GM12878 (cell line): Measurements from ENCODE around the gene PIGL. TPM values are rescaled to one million over a fixed set of nuclear protein-coding genes. Genes with fewer than 3 reads are reported as not detected.

Experiments
- BCL11A ChIP-seq: IDR thresholded peaks from 2 replicates; pipeline ENCODE4 v1.6.1; 2011; ENCODE audit warnings: low read depth, low read length
- CREB1 ChIP-seq: IDR thresholded peaks from 2 replicates; pipeline ENCODE4 v1.6.1; 2012; ENCODE audit warnings: low read depth, mild to moderate bottlenecking, inconsistent platforms
- FOXM1 ChIP-seq: IDR thresholded peaks from 2 replicates; pipeline ENCODE4 v1.6.1; 2012; ENCODE audit warnings: low read depth, mild to moderate bottlenecking, inconsistent platforms, low read length, moderate library complexity
- IKZF2 ChIP-seq, 2 experiments: fragments of 450-650 bp; IDR thresholded peaks; 2 replicates each; pipeline ENCODE4 v1.6.1; 2017; ENCODE audit warnings: mild to moderate bottlenecking in 2 of 2, moderate library complexity in 2 of 2
- JUNB ChIP-seq: IDR thresholded peaks from 2 replicates; pipeline ENCODE4 v1.6.1; 2016; ENCODE audit warnings: antibody characterized with exemption, mild to moderate bottlenecking
- LARP7 ChIP-seq: fragments of 450-650 bp; IDR thresholded peaks from 2 replicates; pipeline ENCODE4 v1.6.1; 2017; ENCODE audit warnings: mild to moderate bottlenecking
- NFYA ChIP-seq: IDR thresholded peaks from 2 replicates; pipeline ENCODE4 v1.6.1; 2011; ENCODE audit warnings: low read depth, mild to moderate bottlenecking, low read length, improper control_type of control experiment, borderline replicate concordance
- NRF1 ChIP-seq: conservative IDR thresholded peaks from 2 replicates; pipeline ENCODE4 v1.6.1; 2011; ENCODE audit warnings: mild to moderate bottlenecking, low read depth, low read length, improper control_type of control experiment
- POLR2AphosphoS5 ChIP-seq: IDR thresholded peaks from 2 replicates; pipeline ENCODE4 v1.6.1; 2011; ENCODE audit warnings: mild to moderate bottlenecking, low read length, inconsistent platforms
- RELA ChIP-seq: fragments of 450-650 bp; IDR thresholded peaks from 2 replicates; pipeline ENCODE4 v1.8.0; 2014; ENCODE audit warnings: borderline replicate concordance; ENCODE audit not compliant: partially characterized antibody
- TCF3 ChIP-seq: IDR thresholded peaks from 2 replicates; pipeline ENCODE4 v1.6.1; 2012; ENCODE audit warnings: low read depth, mild to moderate bottlenecking, low read length, borderline replicate concordance; ENCODE audit not compliant: insufficient read depth
- YY1 ChIP-seq: IDR thresholded peaks from 2 replicates; pipeline ENCODE4 v1.6.1; 2011; ENCODE audit warnings: low read depth, mild to moderate bottlenecking, low read length
- ZNF217 ChIP-seq: fragments of 450-650 bp; IDR thresholded peaks from 2 replicates; pipeline ENCODE4 v1.6.1; 2017; ENCODE audit warnings: antibody characterized with exemption, mild to moderate bottlenecking
- polyA plus RNA-seq, 11 experiments: library from polyadenylated mRNA; depleted of rRNA in 4 of 11; unstranded in 6 of 11; stranded (reverse) in 5 of 11; fragments of >200 nt; fragmentation: Nextera tagmentation in 4 of 11; fragmentation: Illumina TruSeq in 1 of 11; extraction: Ambion mirVana in 4 of 11; extraction: Trizol in 1 of 11; gene quantifications; 1 replicate in 1 of 11; 2 replicates in 10 of 11; pipeline versions ENCODE4 v1.2.1 to v1.2.3, GENCODE V29; 2011 to 2016; ENCODE audit warnings: inconsistent platforms in 2 of 11, missing spikeins in 2 of 11, low read depth in 1 of 11
- total RNA-seq, 4 experiments: library from RNA; depleted of rRNA in 3 of 4; stranded (reverse); fragments of >200 nt in 3 of 4; fragmentation: Illumina TruSeq in 1 of 4; extraction: Trizol in 1 of 4; gene quantifications; 2 replicates each; pipeline versions ENCODE4 v1.2.1 to v1.2.3, GENCODE V29; 2013 to 2021
- TF ChIP-seq, protein P1 (sequence below): fragments of 450-650 bp; IDR thresholded peaks from 2 replicates; pipeline ENCODE4 v1.6.1; 2017; ENCODE audit warnings: mild to moderate bottlenecking, low read depth, inconsistent platforms; ENCODE audit not compliant: poor library complexity, severe bottlenecking

Gene PIGL
- total and polyA plus RNA-seq, 10 of the 15 experiments (the other 5 are each of a cell fraction or from before 2014, with no cell fraction given), result 25.9 to 52.5 (median 30.2) TPM

DNA sequence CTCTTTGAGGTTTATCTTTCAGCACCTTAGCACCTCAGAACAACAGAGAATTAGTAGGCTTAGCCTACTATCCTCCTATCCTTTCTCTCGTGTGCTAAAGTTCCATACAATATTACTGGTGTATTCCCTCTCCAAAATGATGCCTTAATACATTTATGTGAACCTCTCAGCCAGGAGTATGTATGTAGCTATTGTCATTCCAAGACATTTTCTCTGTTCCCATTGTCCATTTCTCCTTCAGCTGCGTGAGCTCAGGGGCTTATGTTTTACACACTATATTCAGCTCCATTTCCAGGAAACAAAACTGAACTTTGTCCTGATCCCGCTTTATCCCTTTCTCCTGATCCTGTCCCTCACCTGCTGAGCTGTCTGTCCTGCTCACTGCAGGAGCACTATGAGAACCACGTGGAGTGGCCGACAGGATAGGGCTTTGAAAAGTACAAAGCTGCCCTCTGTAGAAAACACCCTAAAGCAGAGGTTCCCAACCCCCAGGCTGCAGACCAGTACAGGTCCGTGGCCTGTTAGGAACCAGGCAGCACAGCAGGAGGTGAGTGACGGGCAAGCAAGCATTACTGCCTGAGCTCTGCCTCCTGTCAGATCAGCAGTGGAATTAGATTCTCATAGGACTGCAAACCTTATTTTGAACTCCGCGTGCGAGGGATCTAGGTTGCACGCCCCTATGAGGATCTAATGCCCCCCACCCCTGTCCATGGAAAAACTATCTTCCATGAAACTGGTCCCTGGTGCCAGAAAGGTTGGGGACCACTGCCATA is 80.5 kb downstream of the PIGL start (continued):
- TF ChIP-seq RELA (no peak), CREB1 (no peak), ZNF217 (no peak), LARP7 (no peak), BCL11A (no peak), POLR2AphosphoS5 (no peak), NRF1 (no peak), FOXM1 (no peak), IKZF2 (IDR thresholded peaks at IDR 0.05) (no peak), JUNB (no peak), NFYA (no peak), YY1 (no peak), TCF3 (no peak)
- TF ChIP-seq, protein P1, sequence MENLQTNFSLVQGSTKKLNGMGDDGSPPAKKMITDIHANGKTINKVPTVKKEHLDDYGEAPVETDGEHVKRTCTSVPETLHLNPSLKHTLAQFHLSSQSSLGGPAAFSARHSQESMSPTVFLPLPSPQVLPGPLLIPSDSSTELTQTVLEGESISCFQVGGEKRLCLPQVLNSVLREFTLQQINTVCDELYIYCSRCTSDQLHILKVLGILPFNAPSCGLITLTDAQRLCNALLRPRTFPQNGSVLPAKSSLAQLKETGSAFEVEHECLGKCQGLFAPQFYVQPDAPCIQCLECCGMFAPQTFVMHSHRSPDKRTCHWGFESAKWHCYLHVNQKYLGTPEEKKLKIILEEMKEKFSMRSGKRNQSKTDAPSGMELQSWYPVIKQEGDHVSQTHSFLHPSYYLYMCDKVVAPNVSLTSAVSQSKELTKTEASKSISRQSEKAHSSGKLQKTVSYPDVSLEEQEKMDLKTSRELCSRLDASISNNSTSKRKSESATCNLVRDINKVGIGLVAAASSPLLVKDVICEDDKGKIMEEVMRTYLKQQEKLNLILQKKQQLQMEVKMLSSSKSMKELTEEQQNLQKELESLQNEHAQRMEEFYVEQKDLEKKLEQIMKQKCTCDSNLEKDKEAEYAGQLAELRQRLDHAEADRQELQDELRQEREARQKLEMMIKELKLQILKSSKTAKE, result no peak
